SK-N-MC (cell line): Measurements from ENCODE around the gene SLC23A1.

Experiments
- EZH2 ChIP-seq: fragments of 200-600 bp; sonication (generic); IDR thresholded peaks from one replicate; pipeline ENCODE4 v1.6.1; 2017; ENCODE audit warnings: antibody characterized with exemption
- FOXP2 ChIP-seq: optimal IDR thresholded peaks from 2 replicates; pipeline ENCODE3; 2011; ENCODE audit warnings: mild to moderate bottlenecking, moderate library complexity; ENCODE audit not compliant: insufficient read depth; ENCODE audit errors: extremely low read length, control extremely low read depth
- POLR2AphosphoS5 ChIP-seq: IDR thresholded peaks from 2 replicates; pipeline ENCODE4 v1.6.1; 2012; ENCODE audit warnings: mild to moderate bottlenecking, low read depth, low read length, borderline replicate concordance

GRCh38 chr5:139419226-139420192 lies 36.4 kb upstream of the SLC23A1 start:
- TF ChIP-seq POLR2AphosphoS5 (no peak), EZH2 (no peak), FOXP2 (no peak)
